ENCODE data around the gene NT5C1B.

- no peak for TF ChIP-seq CTCF (IDR thresholded peaks at IDR 0.05; ENCODE audit: low read depth, low read length)
- TF ChIP-seq EZH2phosphoT487 (IDR thresholded peaks at IDR 0.05; ENCODE audit: low read depth), result no peak
These were observed 11.3 kb downstream of the NT5C1B start for GRCh38 chr2:18578033-18578432.
